Brain microvascular endothelial cell (primary cell): ENCODE results near the gene SCPEP1.

Source experiments
- DNase-seq: peaks from one replicate; pipeline ENCODE4 v3.0.0-alpha.2; 2020
- H3K27ac ChIP-seq: fragments of 250-450 bp; sonication (Bioruptor Pico); 2 replicates; pipeline ENCODE4 v1.5.1; 2020; ENCODE audit warnings: mild to moderate bottlenecking, moderate library complexity
- H3K27me3 ChIP-seq: fragments of 250-450 bp; sonication (Bioruptor Pico); replicated peaks from 2 replicates; pipeline ENCODE4 v1.5.1; 2020; ENCODE audit warnings: mild to moderate bottlenecking
- H3K36me3 ChIP-seq: fragments of 250-450 bp; sonication (Bioruptor Pico); replicated peaks from 2 replicates; pipeline ENCODE4 v1.5.1; 2020; ENCODE audit warnings: mild to moderate bottlenecking
- H3K4me3 ChIP-seq: 2 replicates; pipeline ENCODE4 v1.5.1; 2011; ENCODE audit warnings: low read depth, mild to moderate bottlenecking, control low read depth, low read length, moderate library complexity
- CTCF ChIP-seq: IDR thresholded peaks from 2 replicates; pipeline ENCODE4 v1.5.1; 2011; ENCODE audit warnings: low read depth, mild to moderate bottlenecking, moderate library complexity, low read length, control low read depth, inconsistent platforms; ENCODE audit errors: missing control alignments
- in situ Hi-C: cut with HindIII; loops from 2 replicates; pipeline ENCODE4 v1.10.0; 2017; ENCODE audit warnings: low sequenced_read_pairs, low pct_ligation_motif_present

SCPEP1 gene

GRCh38 chr17:57050306-57050705 lies 72.4 kb downstream of the SCPEP1 start:
- Histone ChIP-seq H3K4me3 (no peak overlapping the region), H3K36me3 (no peaks in the 10 kb centered on the region), H3K27me3 (peaks cover 17% of the 10 kb centered on the region), H3K27ac (no peak overlapping the region)
- DNase-seq = no peak
- in situ Hi-C loops = no loop called here
- no peak for TF ChIP-seq CTCF

- no peak for TF ChIP-seq CTCF
- no peak overlapping the region for H3K4me3 ChIP-seq
- H3K27ac ChIP-seq = no peak overlapping the region
- in situ Hi-C loops = no loop called here
- no peaks in the 10 kb centered on the region for H3K36me3 ChIP-seq
- no peak for DNase-seq
- H3K27me3 ChIP-seq = peaks cover 4% of the 10 kb centered on the region
Measured at GRCh38 chr17:57051886-57052361, 74.0 kb downstream of the SCPEP1 start.
